HG03521 (cell line): ENCODE data around the gene NAGS.
"Not testable (repeated sequence)": the region's sequence is repeated elsewhere in the genome, so short reads cannot be mapped to it uniquely, and the experiment has no call there.

Source experiments
- ATAC-seq: cut with Tn5 transposase; IDR thresholded peaks from one replicate; pipeline ENCODE4 v1.9.1; 2021; ENCODE audit warnings: mild to moderate bottlenecking, moderate library complexity; ENCODE audit not compliant: unreplicated experiment

NAGS gene

GRCh38 chr17:44004077-44004760, at the start of gene NAGS:
TSS of gene NAGS (plus strand) at chr17:44004622. CDS start at chr17:44004664, 42 bp downstream.
- ATAC-seq = no peak

- ATAC-seq = no peak
Observed at GRCh38 chr17:43956222-43956621, 48.2 kb upstream of the NAGS start.

GRCh38 chr17:43958748-43959352, 45.6 kb upstream of the NAGS start:
- no peak for ATAC-seq

GRCh38 chr17:43961292-43961691, 43.1 kb upstream of the NAGS start:
- not testable (repeated sequence) for ATAC-seq

- ATAC-seq = no peak
Observed at GRCh38 chr17:43961954-43962353, 42.5 kb upstream of the NAGS start.

GRCh38 chr17:43962479-43962878, 41.9 kb upstream of the NAGS start:
- no peak for ATAC-seq

- no peak for ATAC-seq
Observed at GRCh38 chr17:43966276-43966675, 38.1 kb upstream of the NAGS start.

- ATAC-seq = no peak
Observed at GRCh38 chr17:43967251-43967875, 37.1 kb upstream of the NAGS start.

- ATAC-seq = no peak
Observed at GRCh38 chr17:43970366-43970765, 34.1 kb upstream of the NAGS start.

GRCh38 chr17:43971436-43971835, 33.0 kb upstream of the NAGS start:
- ATAC-seq = not testable (repeated sequence)

- not testable (repeated sequence) for ATAC-seq
Observed at GRCh38 chr17:43972444-43973212, 31.8 kb upstream of the NAGS start.

- ATAC-seq = no peak
Observed at GRCh38 chr17:43974382-43975266, 29.8 kb upstream of the NAGS start.

- ATAC-seq = no peak
Observed at GRCh38 chr17:43975898-43976297, 28.5 kb upstream of the NAGS start.

- ATAC-seq = no peak
Observed at GRCh38 chr17:43976963-43977837, 27.2 kb upstream of the NAGS start.

GRCh38 chr17:43978078-43978477, 26.3 kb upstream of the NAGS start:
- ATAC-seq = no peak

- ATAC-seq = no peak
Observed at GRCh38 chr17:43979011-43979410, 25.4 kb upstream of the NAGS start.

GRCh38 chr17:43979671-43980070, 24.8 kb upstream of the NAGS start:
- ATAC-seq = no peak

GRCh38 chr17:43982171-43982570, 22.3 kb upstream of the NAGS start:
- no peak for ATAC-seq

- no peak for ATAC-seq
Observed at GRCh38 chr17:43983196-43983514, 21.3 kb upstream of the NAGS start.
